ENCODE results near the gene COL9A2. TPM values are rescaled to one million over a fixed set of nuclear protein-coding genes. Genes with fewer than 3 reads are reported as not detected.

COL9A2 gene
- total RNA-seq, 2 donors from 2014 or later = 2.3 to 59.1 TPM

GRCh38 chr1:40310129-40310461, 7.0 kb downstream of the COL9A2 start:
- H3K36me3 ChIP-seq (replicated peaks in 1 of 2; ENCODE audit: insufficient read depth in 1 of 2, low read depth in 2 of 2) = no peaks in the 10 kb centered on the region
- H3K4me1 ChIP-seq = peaks cover 4% of the 10 kb centered on the region
- no peak overlapping the region for H3K27ac ChIP-seq
- H3K9me3 ChIP-seq = no peaks in the 10 kb centered on the region
- no peak for TF ChIP-seq POLR2A (IDR thresholded peaks at IDR 0.05)
- intact Hi-C loops (cut with DNase I) = no loop called here
- ATAC-seq (no peak), DNase-seq (no peak)
- H3K4me3 ChIP-seq = no peak overlapping the region
- no peaks in the 10 kb centered on the region for H3K27me3 ChIP-seq
- WGBS, 2 donors = 95 to 100% methylated on average over 2 of the region's 2 CpGs

GRCh38 chr1:40309374-40310128, 7.5 kb downstream of the COL9A2 start:
- Histone ChIP-seq H3K27ac (no peak overlapping the region), H3K4me3 (no peak overlapping the region), H3K4me1 (no peaks in the 10 kb centered on the region), H3K9me3 (no peaks in the 10 kb centered on the region), H3K27me3 (no peaks in the 10 kb centered on the region), H3K36me3 (replicated peaks in 1 of 2; ENCODE audit: insufficient read depth in 1 of 2, low read depth in 2 of 2) (no peaks in the 10 kb centered on the region)
- ATAC-seq (no peak), DNase-seq (no peak)
- TF ChIP-seq POLR2A (IDR thresholded peaks at IDR 0.05) (no peak), CTCF (IDR thresholded peaks at IDR 0.05) (no peak)
- intact Hi-C loops (cut with DNase I) = no loop called here
- 72% methylated on average over 7 to 8 of the region's 8 CpGs for WGBS, 2 donors

GRCh38 chr1:40308036-40308727, 8.9 kb downstream of the COL9A2 start:
- DNase-seq (no peak), ATAC-seq (no peak)
- intact Hi-C loops (cut with DNase I) = no loop called here
- Histone ChIP-seq H3K36me3 (replicated peaks in 1 of 2; ENCODE audit: insufficient read depth in 1 of 2, low read depth in 2 of 2) (no peaks in the 10 kb centered on the region), H3K27me3 (no peaks in the 10 kb centered on the region), H3K4me1 (no peaks in the 10 kb centered on the region), H3K9me3 (no peaks in the 10 kb centered on the region), H3K4me3 (no peak overlapping the region), H3K27ac (no peak overlapping the region)
- no peak for TF ChIP-seq POLR2A (IDR thresholded peaks at IDR 0.05)
- WGBS, 2 donors = 21 to 68% methylated on average over 1 to 6 of the region's 6 CpGs

GRCh38 chr1:40307186-40307585, 9.9 kb downstream of the COL9A2 start:
- ATAC-seq = no peak
- H3K4me3 ChIP-seq = no peak overlapping the region
- TF ChIP-seq CTCF (IDR thresholded peaks at IDR 0.05) = no peak
- WGBS, 2 donors = 87 to 88% methylated on average over 6 of the region's 6 CpGs
- intact Hi-C loops (cut with DNase I) = no loop called here
- no peaks in the 10 kb centered on the region for H3K4me1 ChIP-seq
- H3K27me3 ChIP-seq = no peaks in the 10 kb centered on the region
- H3K36me3 ChIP-seq (replicated peaks in 1 of 2; ENCODE audit: insufficient read depth in 1 of 2, low read depth in 2 of 2) = no peaks in the 10 kb centered on the region
- no peaks in the 10 kb centered on the region for H3K9me3 ChIP-seq
- H3K27ac ChIP-seq = no peak overlapping the region
- no peak for DNase-seq

- intact Hi-C loops (cut with DNase I) = no loop called here
- Histone ChIP-seq H3K27ac (no peak overlapping the region), H3K4me3 (no peak overlapping the region), H3K27me3 (no peaks in the 10 kb centered on the region), H3K36me3 (replicated peaks in 1 of 2; ENCODE audit: insufficient read depth in 1 of 2, low read depth in 2 of 2) (no peaks in the 10 kb centered on the region), H3K4me1 (no peaks in the 10 kb centered on the region), H3K9me3 (no peaks in the 10 kb centered on the region)
- ATAC-seq = no peak
- TF ChIP-seq CTCF (IDR thresholded peaks at IDR 0.05) (no peak), POLR2A (IDR thresholded peaks at IDR 0.05) (no peak)
- DNase-seq = no peak
- 39 to 41% methylated on average over 2 to 4 of the region's 4 CpGs for WGBS, 2 donors
These were observed 10.8 kb downstream of the COL9A2 start for GRCh38 chr1:40306296-40306695.

Measured in body of pancreas (tissue), 4 donors.